HEK293T (cell line): ENCODE data around the gene COL9A3.
"Not testable (repeated sequence)": the region's sequence is repeated elsewhere in the genome, so short reads cannot be mapped to it uniquely, and the experiment has no call there.

Source experiments
- ELF4 ChIP-seq: fragments of 450-650 bp; IDR thresholded peaks from 2 replicates; pipeline ENCODE4 v1.6.1; 2017; ENCODE audit warnings: antibody characterized with exemption
- SP1 ChIP-seq: fragments of 450-650 bp; IDR thresholded peaks from 2 replicates; pipeline ENCODE4 v1.6.1; 2017
- ZNF384 ChIP-seq: fragments of 450-650 bp; IDR thresholded peaks from 2 replicates; pipeline ENCODE4 v1.6.1; 2016

DNA sequence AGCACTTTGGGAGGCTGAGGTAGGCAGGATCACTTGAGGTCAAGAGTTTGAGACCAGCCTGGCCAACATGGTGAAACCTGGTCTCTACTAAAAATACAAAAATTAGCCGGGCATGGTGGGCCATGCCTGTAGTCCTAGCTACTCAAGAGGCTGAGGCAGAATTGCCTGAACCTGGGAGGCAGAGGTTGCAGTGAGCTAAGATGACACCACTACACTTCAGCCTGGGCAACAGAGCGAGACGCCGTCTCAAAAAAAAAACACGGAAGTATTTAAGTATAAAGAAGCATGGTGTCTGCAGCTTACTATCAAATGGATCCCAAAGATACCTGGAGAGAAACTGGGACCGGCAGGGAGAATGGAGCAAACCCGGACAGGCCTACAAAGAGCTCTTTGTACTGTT, 32.1 kb downstream of the COL9A3 start:
- not testable (repeated sequence) for TF ChIP-seq ELF4, ZNF384, SP1
